Liver (tissue), 9 donors: Measurements from ENCODE around the gene HERPUD2. TPM values are rescaled to one million over a fixed set of nuclear protein-coding genes. Genes with fewer than 3 reads are reported as not detected.

Experiments used
- DNase-seq: peaks from one replicate; pipeline ENCODE4 v3.0.0-alpha.2; 2017; ENCODE audit warnings: low spot score
- H3K27ac ChIP-seq, 2 donors: one replicate each; pipeline ENCODE4 v1.7.0; 2013; ENCODE audit warnings: inconsistent platforms in 2 of 2, low read length in 2 of 2, control low read depth in 1 of 2, low read depth in 1 of 2, mild to moderate bottlenecking in 1 of 2
- H3K27me3 ChIP-seq, 4 donors: one replicate each; pipeline versions ENCODE4 v1.6.1 to v1.7.0; 2013; ENCODE audit warnings: low read length in 3 of 4, inconsistent platforms in 1 of 4, mild to moderate bottlenecking in 1 of 4, moderate library complexity in 1 of 4; ENCODE audit not compliant: control insufficient read depth in 4 of 4, insufficient read depth in 4 of 4
- H3K36me3 ChIP-seq, 4 donors: one replicate each; pipeline versions ENCODE4 v1.6.1 to v1.7.0; 2013; ENCODE audit warnings: low read length in 3 of 4, mild to moderate bottlenecking in 3 of 4, low read depth in 1 of 4, moderate library complexity in 1 of 4; ENCODE audit not compliant: control insufficient read depth in 4 of 4, insufficient read depth in 3 of 4
- H3K4me1 ChIP-seq, 4 donors: one replicate each; pipeline versions ENCODE4 v1.6.1 to v1.7.0; 2013; ENCODE audit warnings: low read length in 3 of 4, mild to moderate bottlenecking in 3 of 4, moderate library complexity in 1 of 4; ENCODE audit not compliant: control insufficient read depth in 4 of 4, insufficient read depth in 4 of 4
- H3K4me3 ChIP-seq, 3 donors: one replicate each; pipeline versions ENCODE4 v1.6.1 to v1.7.0; 2013; ENCODE audit warnings: low read length in 3 of 3, control low read depth in 1 of 3, low read depth in 1 of 3, mild to moderate bottlenecking in 1 of 3
- H3K9ac ChIP-seq, 2 donors: one replicate each; pipeline ENCODE4 v1.7.0; 2013; ENCODE audit warnings: low read length in 2 of 2, mild to moderate bottlenecking in 2 of 2, moderate library complexity in 2 of 2, control low read depth in 1 of 2, low read depth in 1 of 2
- H3K9me3 ChIP-seq, 4 donors: one replicate each; pipeline versions ENCODE4 v1.6.1 to v1.7.0; 2013; ENCODE audit warnings: low read length in 3 of 4; ENCODE audit not compliant: control insufficient read depth in 4 of 4
- ATF3 ChIP-seq: IDR thresholded peaks from 2 replicates; pipeline ENCODE4 v1.6.1; 2016; ENCODE audit warnings: antibody characterized with exemption
- CTCF ChIP-seq: fragments of 150-350 bp; IDR thresholded peaks from 2 replicates; pipeline ENCODE4 v1.5.1; 2017; ENCODE audit warnings: improper control_type of control experiment, low read depth, low read length; ENCODE audit not compliant: missing input control
- EGR1 ChIP-seq, 2 donors: IDR thresholded peaks; 2 replicates each; pipeline ENCODE4 v1.6.1; 2016 to 2018; ENCODE audit warnings: antibody characterized with exemption in 2 of 2, low read depth in 2 of 2
- FOXA1 ChIP-seq: IDR thresholded peaks from 2 replicates; pipeline ENCODE4 v1.6.1; 2016; ENCODE audit warnings: antibody characterized with exemption
- FOXA2 ChIP-seq: IDR thresholded peaks from 2 replicates; pipeline ENCODE4 v1.6.1; 2016; ENCODE audit warnings: antibody characterized with exemption
- GABPA ChIP-seq, 2 donors: IDR thresholded peaks in 1 of 2; conservative IDR thresholded peaks in 1 of 2; 2 replicates each; pipeline ENCODE4 v1.6.1; 2016; ENCODE audit warnings: antibody characterized with exemption in 2 of 2, mild to moderate bottlenecking in 1 of 2, moderate library complexity in 1 of 2
- HNF4A ChIP-seq, 2 donors: conservative IDR thresholded peaks; 2 replicates each; pipeline ENCODE4 v1.6.1; 2016; ENCODE audit warnings: antibody characterized with exemption in 2 of 2, mild to moderate bottlenecking in 2 of 2
- HNF4G ChIP-seq: IDR thresholded peaks from 2 replicates; pipeline ENCODE4 v1.6.1; 2016; ENCODE audit warnings: antibody characterized with exemption
- RAD21 ChIP-seq, 2 donors: IDR thresholded peaks; 2 replicates each; pipeline ENCODE4 v1.6.1; 2016; ENCODE audit warnings: antibody characterized with exemption in 2 of 2, mild to moderate bottlenecking in 2 of 2
- RXRA ChIP-seq, 2 donors: IDR thresholded peaks; 2 replicates each; pipeline ENCODE4 v1.6.1; 2017 to 2018; ENCODE audit warnings: antibody characterized with exemption in 2 of 2, mild to moderate bottlenecking in 1 of 2
- SP1 ChIP-seq: IDR thresholded peaks from 2 replicates; pipeline ENCODE4 v1.6.1; 2018; ENCODE audit warnings: antibody characterized with exemption, mild to moderate bottlenecking
- TAF1 ChIP-seq: conservative IDR thresholded peaks from 2 replicates; pipeline ENCODE4 v1.6.1; 2016; ENCODE audit warnings: antibody characterized with exemption, mild to moderate bottlenecking
- YY1 ChIP-seq: IDR thresholded peaks from 2 replicates; pipeline ENCODE4 v1.6.1; 2016; ENCODE audit warnings: antibody characterized with exemption, mild to moderate bottlenecking
- WGBS: extraction: QIAGEN DNeasy Blood & Tissue Kit; methylation state at CpG from one replicate; pipeline ENCODE4 v1.1.7; 2013; 5-methylcytosine and 5-hydroxymethylcytosine counted together
- polyA plus RNA-seq, 2 donors: library from polyadenylated mRNA; stranded (reverse) in 1 of 2; unstranded in 1 of 2; fragments of 200-250 nt in 1 of 2; fragments of >200 nt in 1 of 2; fragmentation: Nextera tagmentation in 1 of 2; extraction: Ambion mirVana in 1 of 2; gene quantifications; one replicate each; pipeline versions ENCODE4 v1.2.1 to v1.2.3, GENCODE V29; 2013 to 2015
- total RNA-seq, 2 donors: library from RNA; depleted of rRNA; stranded (reverse); fragments of >200 nt; gene quantifications; one replicate each; pipeline ENCODE4 v1.2.3, GENCODE V29; 2014
- TF ChIP-seq, protein P1 (sequence below): IDR thresholded peaks from 2 replicates; pipeline ENCODE4 v1.6.1; 2016; ENCODE audit warnings: antibody characterized with exemption
- TF ChIP-seq, protein P2 (sequence below): IDR thresholded peaks from 2 replicates; pipeline ENCODE4 v1.6.1; 2016; ENCODE audit warnings: antibody characterized with exemption
- TF ChIP-seq, protein P3 (sequence below): IDR thresholded peaks from 2 replicates; pipeline ENCODE4 v1.6.1; 2016; ENCODE audit warnings: antibody characterized with exemption, mild to moderate bottlenecking
- donor health status: healthy.
- donor health status: healthy.
- donor health status: healthy.
- donor health status: healthy.
- donor health status: healthy.

HERPUD2 gene
- total and polyA plus RNA-seq, 4 donors = 9.7 to 22.0 (median 13.7) TPM

- TF ChIP-seq HNF4G (no peak), FOXA2 (no peak), SP1 (no peak), ATF3 (no peak), GABPA (IDR thresholded peaks at IDR 0.05 in 1 of 2, conservative IDR thresholded peaks at IDR 0.05 in 1 of 2) (no peak)
- TF ChIP-seq, protein P1, sequence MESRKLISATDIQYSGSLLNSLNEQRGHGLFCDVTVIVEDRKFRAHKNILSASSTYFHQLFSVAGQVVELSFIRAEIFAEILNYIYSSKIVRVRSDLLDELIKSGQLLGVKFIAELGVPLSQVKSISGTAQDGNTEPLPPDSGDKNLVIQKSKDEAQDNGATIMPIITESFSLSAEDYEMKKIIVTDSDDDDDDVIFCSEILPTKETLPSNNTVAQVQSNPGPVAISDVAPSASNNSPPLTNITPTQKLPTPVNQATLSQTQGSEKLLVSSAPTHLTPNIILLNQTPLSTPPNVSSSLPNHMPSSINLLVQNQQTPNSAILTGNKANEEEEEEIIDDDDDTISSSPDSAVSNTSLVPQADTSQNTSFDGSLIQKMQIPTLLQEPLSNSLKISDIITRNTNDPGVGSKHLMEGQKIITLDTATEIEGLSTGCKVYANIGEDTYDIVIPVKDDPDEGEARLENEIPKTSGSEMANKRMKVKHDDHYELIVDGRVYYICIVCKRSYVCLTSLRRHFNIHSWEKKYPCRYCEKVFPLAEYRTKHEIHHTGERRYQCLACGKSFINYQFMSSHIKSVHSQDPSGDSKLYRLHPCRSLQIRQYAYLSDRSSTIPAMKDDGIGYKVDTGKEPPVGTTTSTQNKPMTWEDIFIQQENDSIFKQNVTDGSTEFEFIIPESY = no peak
- TF ChIP-seq, protein P2, sequence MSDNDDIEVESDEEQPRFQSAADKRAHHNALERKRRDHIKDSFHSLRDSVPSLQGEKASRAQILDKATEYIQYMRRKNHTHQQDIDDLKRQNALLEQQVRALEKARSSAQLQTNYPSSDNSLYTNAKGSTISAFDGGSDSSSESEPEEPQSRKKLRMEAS = no peak
- H3K4me1 ChIP-seq = peaks cover 0 to 4% (median under 1%) of the 10 kb centered on the region in 4 donors
Measured at GRCh38 chr7:35677582-35678356, 17.2 kb downstream of the HERPUD2 start.

DNA sequence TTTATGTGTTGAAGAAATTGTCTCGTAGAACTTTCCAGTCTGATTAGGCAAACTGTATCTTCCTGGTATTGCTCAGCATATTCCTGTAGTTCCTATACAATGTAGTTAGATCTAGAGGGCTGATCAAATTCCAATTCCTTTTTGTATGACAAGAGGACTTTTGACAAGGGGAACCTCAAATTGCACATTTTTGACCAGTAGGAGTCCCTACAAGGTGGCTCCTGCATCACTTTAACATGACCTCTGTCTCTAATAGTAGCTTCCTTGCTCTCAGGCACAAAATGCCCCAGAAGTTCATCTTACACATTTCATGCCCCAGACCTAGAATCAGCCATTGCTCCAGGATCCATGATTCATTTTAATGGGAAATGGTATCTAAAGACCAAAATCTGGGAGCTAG lies 18.7 kb downstream of the HERPUD2 start:
- Histone ChIP-seq H3K4me3 (no peak overlapping the region), H3K9ac (no peak overlapping the region), H3K4me1 (peaks cover 0 to 4% (median under 1%) of the 10 kb centered on the region in 4 donors), H3K9me3 (no peaks in the 10 kb centered on the region), H3K27me3 (no peaks in the 10 kb centered on the region), H3K36me3 (no peaks in the 10 kb centered on the region), H3K27ac (no peak overlapping the region)
- WGBS = 74% methylated on average over 1 of the region's 1 CpG
- TF ChIP-seq YY1 (no peak), SP1 (no peak), RXRA (IDR thresholded peaks at IDR 0.05) (no peak), HNF4G (no peak), GABPA (IDR thresholded peaks at IDR 0.05 in 1 of 2, conservative IDR thresholded peaks at IDR 0.05 in 1 of 2) (no peak), FOXA1 (no peak), EGR1 (IDR thresholded peaks at IDR 0.05; ENCODE audit: low read depth in 2 of 2) (no peak), TAF1 (no peak), FOXA2 (no peak), ATF3 (no peak), RAD21 (IDR thresholded peaks at IDR 0.05) (no peak), CTCF (no peak), HNF4A (conservative IDR thresholded peaks at IDR 0.05) (no peak)
- TF ChIP-seq, protein P2 = no peak
- TF ChIP-seq, protein P3, sequence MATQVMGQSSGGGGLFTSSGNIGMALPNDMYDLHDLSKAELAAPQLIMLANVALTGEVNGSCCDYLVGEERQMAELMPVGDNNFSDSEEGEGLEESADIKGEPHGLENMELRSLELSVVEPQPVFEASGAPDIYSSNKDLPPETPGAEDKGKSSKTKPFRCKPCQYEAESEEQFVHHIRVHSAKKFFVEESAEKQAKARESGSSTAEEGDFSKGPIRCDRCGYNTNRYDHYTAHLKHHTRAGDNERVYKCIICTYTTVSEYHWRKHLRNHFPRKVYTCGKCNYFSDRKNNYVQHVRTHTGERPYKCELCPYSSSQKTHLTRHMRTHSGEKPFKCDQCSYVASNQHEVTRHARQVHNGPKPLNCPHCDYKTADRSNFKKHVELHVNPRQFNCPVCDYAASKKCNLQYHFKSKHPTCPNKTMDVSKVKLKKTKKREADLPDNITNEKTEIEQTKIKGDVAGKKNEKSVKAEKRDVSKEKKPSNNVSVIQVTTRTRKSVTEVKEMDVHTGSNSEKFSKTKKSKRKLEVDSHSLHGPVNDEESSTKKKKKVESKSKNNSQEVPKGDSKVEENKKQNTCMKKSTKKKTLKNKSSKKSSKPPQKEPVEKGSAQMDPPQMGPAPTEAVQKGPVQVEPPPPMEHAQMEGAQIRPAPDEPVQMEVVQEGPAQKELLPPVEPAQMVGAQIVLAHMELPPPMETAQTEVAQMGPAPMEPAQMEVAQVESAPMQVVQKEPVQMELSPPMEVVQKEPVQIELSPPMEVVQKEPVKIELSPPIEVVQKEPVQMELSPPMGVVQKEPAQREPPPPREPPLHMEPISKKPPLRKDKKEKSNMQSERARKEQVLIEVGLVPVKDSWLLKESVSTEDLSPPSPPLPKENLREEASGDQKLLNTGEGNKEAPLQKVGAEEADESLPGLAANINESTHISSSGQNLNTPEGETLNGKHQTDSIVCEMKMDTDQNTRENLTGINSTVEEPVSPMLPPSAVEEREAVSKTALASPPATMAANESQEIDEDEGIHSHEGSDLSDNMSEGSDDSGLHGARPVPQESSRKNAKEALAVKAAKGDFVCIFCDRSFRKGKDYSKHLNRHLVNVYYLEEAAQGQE = no peak
- DNase-seq = no peak

More at GRCh38 chr7:35677582-35678356, 17.2 kb downstream of the HERPUD2 start:
- Histone ChIP-seq H3K9me3 (no peaks in the 10 kb centered on the region), H3K27ac (no peak overlapping the region), H3K9ac (no peak overlapping the region), H3K27me3 (no peaks in the 10 kb centered on the region), H3K36me3 (no peaks in the 10 kb centered on the region), H3K4me3 (no peak overlapping the region)
- DNase-seq = no peak
- 89% methylated on average over 3 of the region's 3 CpGs for WGBS
